Neuronal stem cell (in vitro differentiated cells): ENCODE data around the gene LGALS9C.
"Not testable (repeated sequence)": the region's sequence is repeated elsewhere in the genome, so short reads cannot be mapped to it uniquely, and the experiment has no call there.

Source experiments
- DNase-seq: peaks from one replicate; pipeline ENCODE4 v3.0.0-alpha.2; 2013; ENCODE audit warnings: low spot score
- H2AFZ ChIP-seq: one replicate; pipeline ENCODE4 v1.6.1; 2013; ENCODE audit warnings: mild to moderate bottlenecking, low read length, inconsistent platforms
- H2AK5ac ChIP-seq: 2 replicates; pipeline ENCODE4 v1.6.1; 2013; ENCODE audit warnings: low read depth, mild to moderate bottlenecking, inconsistent platforms, low read length, moderate library complexity, mixed read lengths
- H2BK120ac ChIP-seq: 2 replicates; pipeline ENCODE4 v1.6.1; 2013; ENCODE audit warnings: low read depth, mild to moderate bottlenecking, inconsistent platforms, low read length, moderate library complexity, mixed read lengths
- H2BK12ac ChIP-seq: one replicate; pipeline ENCODE4 v1.6.1; 2013; ENCODE audit warnings: low read length, inconsistent platforms
- H2BK15ac ChIP-seq: 2 replicates; pipeline ENCODE4 v1.6.1; 2013; ENCODE audit warnings: mild to moderate bottlenecking, low read length, inconsistent platforms, mixed read lengths
- H2BK5ac ChIP-seq: one replicate; pipeline ENCODE4 v1.6.1; 2013; ENCODE audit warnings: inconsistent platforms, mild to moderate bottlenecking, low read length, moderate library complexity
- H3K14ac ChIP-seq: one replicate; pipeline ENCODE4 v1.6.1; 2013; ENCODE audit warnings: low read length, inconsistent platforms
- H3K18ac ChIP-seq: 2 replicates; pipeline ENCODE4 v1.6.1; 2013; ENCODE audit warnings: low read length, inconsistent platforms
- H3K23ac ChIP-seq: 2 replicates; pipeline ENCODE4 v1.6.1; 2013; ENCODE audit warnings: low read depth, mild to moderate bottlenecking, mixed read lengths, low read length, inconsistent platforms; ENCODE audit not compliant: poor library complexity
- H3K27ac ChIP-seq: replicated peaks from 3 replicates; pipeline ENCODE4 v1.5.1; 2013; ENCODE audit warnings: low read length, inconsistent platforms
- H3K27me3 ChIP-seq, 3 experiments: 2 replicates each; pipeline ENCODE4 v1.6.1; 2013; ENCODE audit warnings: low read length in 3 of 3, mild to moderate bottlenecking in 2 of 3, inconsistent platforms in 1 of 3, low read depth in 1 of 3, mixed read lengths in 1 of 3, moderate library complexity in 1 of 3; ENCODE audit not compliant: control insufficient read depth in 3 of 3, insufficient read depth in 3 of 3
- H3K36me3 ChIP-seq, 2 donors: replicated peaks in 1 of 2; 2 replicates each; pipeline ENCODE4 v1.6.1; 2013; ENCODE audit warnings: low read length in 2 of 2; ENCODE audit not compliant: control insufficient read depth in 2 of 2, insufficient read depth in 2 of 2
- H3K4ac ChIP-seq: 2 replicates; pipeline ENCODE4 v1.6.1; 2013; ENCODE audit warnings: inconsistent platforms, mild to moderate bottlenecking, low read length, moderate library complexity
- H3K4me1 ChIP-seq, 2 donors: 1 replicate in 1 of 2; 2 replicates in 1 of 2; pipeline ENCODE4 v1.6.1; 2013; ENCODE audit warnings: low read length in 2 of 2, low read depth in 1 of 2; ENCODE audit not compliant: control insufficient read depth in 2 of 2, insufficient read depth in 1 of 2
- H3K4me2 ChIP-seq: one replicate; pipeline ENCODE4 v1.6.1; 2013; ENCODE audit warnings: mild to moderate bottlenecking, low read length, inconsistent platforms; ENCODE audit not compliant: insufficient read depth, poor library complexity, severe bottlenecking
- H3K4me3 ChIP-seq, 2 donors: 2 replicates each; pipeline ENCODE4 v1.5.1; 2013; ENCODE audit warnings: low read length in 2 of 2, mild to moderate bottlenecking in 2 of 2, inconsistent platforms in 1 of 2, moderate library complexity in 1 of 2
- H3K79me1 ChIP-seq: one replicate; pipeline ENCODE4 v1.6.1; 2013; ENCODE audit warnings: low read depth, mild to moderate bottlenecking, inconsistent platforms, low read length, moderate library complexity
- H3K9ac ChIP-seq: one replicate; pipeline ENCODE4 v1.6.1; 2013; ENCODE audit warnings: mild to moderate bottlenecking, low read depth, low read length, inconsistent platforms; ENCODE audit not compliant: poor library complexity
- H3K9me3 ChIP-seq, 2 donors: replicated peaks in 1 of 2; 2 replicates each; pipeline versions ENCODE3 to v1.6.1; 2013; ENCODE audit warnings: low read length in 2 of 2, mild to moderate bottlenecking in 2 of 2, inconsistent platforms in 1 of 2, low read depth in 1 of 2, mixed read lengths in 1 of 2, moderate library complexity in 1 of 2; ENCODE audit not compliant: control insufficient read depth in 2 of 2, insufficient read depth in 1 of 2
- H4K8ac ChIP-seq: one replicate; pipeline ENCODE4 v1.6.1; 2013; ENCODE audit warnings: low read depth, mild to moderate bottlenecking, inconsistent platforms, low read length, moderate library complexity
- H4K91ac ChIP-seq: one replicate; pipeline ENCODE4 v1.6.1; 2013; ENCODE audit warnings: low read length, low read depth, mild to moderate bottlenecking, inconsistent platforms; ENCODE audit not compliant: poor library complexity
- WGBS, 2 donors: extraction: QIAGEN DNeasy Blood & Tissue Kit; methylation state at CpG; one replicate each; pipeline ENCODE4 v1.1.7; 2013; ENCODE audit warnings: missing lambda C conversion rate in 2 of 2, mixed read lengths in 1 of 2; ENCODE audit not compliant: insufficient read length in 2 of 2, insufficient replicate concordance in 1 of 2; ENCODE audit errors: extremely low coverage in 2 of 2; 5-methylcytosine and 5-hydroxymethylcytosine counted together

Gene LGALS9C

DNA sequence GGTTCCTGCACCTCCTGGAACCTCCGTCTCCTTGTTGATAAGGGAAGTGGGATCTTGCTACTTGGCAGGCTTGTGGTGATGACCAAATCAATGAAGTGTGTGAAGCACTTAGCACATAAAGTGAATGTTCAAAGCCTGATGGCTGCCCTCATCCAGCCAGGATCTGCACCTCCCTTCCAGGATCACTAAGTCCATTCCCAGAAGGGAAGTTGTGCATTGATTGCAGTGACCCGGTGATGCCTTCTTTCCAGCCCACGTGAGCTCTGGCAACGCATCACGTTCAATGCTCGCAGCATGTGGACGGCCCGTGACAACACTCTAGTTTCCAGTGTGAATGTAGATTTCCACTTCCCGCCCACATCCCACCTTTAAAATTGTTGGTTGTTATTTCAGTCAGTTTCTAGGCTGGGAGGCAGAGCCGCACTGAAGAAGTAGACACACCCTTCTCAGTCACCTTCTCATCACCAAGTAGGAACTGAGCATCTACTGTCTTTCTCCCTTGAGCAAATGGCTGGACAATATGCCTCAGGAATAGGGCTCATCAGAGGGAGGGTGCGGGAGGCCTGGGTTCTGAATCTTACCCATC is 6.2 kb upstream of the LGALS9C start:
- H2AFZ ChIP-seq, H3K23ac ChIP-seq, DNase-seq, H2BK12ac ChIP-seq, H2AK5ac ChIP-seq, H3K27ac ChIP-seq, H2BK15ac ChIP-seq, H3K9ac ChIP-seq, H3K4me1 ChIP-seq, H3K79me1 ChIP-seq, H3K14ac ChIP-seq, H4K91ac ChIP-seq, H2BK120ac ChIP-seq, H3K4me2 ChIP-seq, H3K27me3 ChIP-seq, H3K9me3 ChIP-seq, H3K4ac ChIP-seq, H3K18ac ChIP-seq, H2BK5ac ChIP-seq, H3K4me3 ChIP-seq, H3K36me3 ChIP-seq, H4K8ac ChIP-seq: not testable (repeated sequence)
- WGBS, 2 donors: no CpG with 5 or more reads among the region's 11 CpGs

- H2AFZ ChIP-seq: not testable (repeated sequence)
- WGBS, 2 donors: no CpG with 5 or more reads among the region's 4 CpGs
Observed at GRCh38 chr17:18473967-18474366, 2.6 kb upstream of the LGALS9C start.

DNA sequence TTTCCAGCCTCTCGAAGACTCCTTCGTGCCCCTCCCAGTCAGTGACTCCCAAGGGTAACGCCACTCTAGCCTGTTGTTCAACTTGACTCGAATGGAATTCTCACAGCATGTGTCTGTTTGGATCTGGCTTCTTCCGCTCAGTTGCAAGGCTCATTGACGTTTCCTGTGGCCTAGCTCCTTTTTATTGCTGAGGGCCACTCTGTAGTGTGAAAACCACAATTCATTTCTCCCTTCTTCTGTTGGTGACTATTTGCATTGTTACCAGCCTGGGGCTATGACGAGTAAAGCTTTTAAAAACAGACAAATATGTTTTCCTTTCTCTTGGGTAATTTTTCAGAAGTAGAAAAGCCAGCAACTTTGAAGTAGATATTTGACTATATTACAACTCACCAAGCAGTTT is 1.8 kb upstream of the LGALS9C start:
- not testable (repeated sequence) for H3K4me2 ChIP-seq, DNase-seq

More at GRCh38 chr17:18473967-18474366, 2.6 kb upstream of the LGALS9C start:
- H4K91ac ChIP-seq, H3K9ac ChIP-seq, H3K23ac ChIP-seq, H2AK5ac ChIP-seq, H3K14ac ChIP-seq, H3K9me3 ChIP-seq, H4K8ac ChIP-seq, H3K27ac ChIP-seq, H3K27me3 ChIP-seq, DNase-seq, H3K4me1 ChIP-seq, H3K36me3 ChIP-seq, H3K4me2 ChIP-seq, H3K4me3 ChIP-seq, H3K4ac ChIP-seq, H2BK120ac ChIP-seq, H3K79me1 ChIP-seq, H3K18ac ChIP-seq, H2BK15ac ChIP-seq, H2BK5ac ChIP-seq, H2BK12ac ChIP-seq: not testable (repeated sequence)

GRCh38 chr17:18477367-18477766 is 778 bp downstream of the LGALS9C start:
- not testable (repeated sequence) for H2BK5ac ChIP-seq, H2AK5ac ChIP-seq, H3K18ac ChIP-seq, H2BK15ac ChIP-seq, DNase-seq, H2BK12ac ChIP-seq, H4K91ac ChIP-seq, H3K4me2 ChIP-seq, H3K23ac ChIP-seq, H3K4me1 ChIP-seq, H3K79me1 ChIP-seq, H3K14ac ChIP-seq, H2BK120ac ChIP-seq, H3K27me3 ChIP-seq, H4K8ac ChIP-seq, H3K4ac ChIP-seq, H3K27ac ChIP-seq, H3K9ac ChIP-seq, H2AFZ ChIP-seq, H3K9me3 ChIP-seq, H3K36me3 ChIP-seq, H3K4me3 ChIP-seq
- WGBS, 2 donors: no CpG with 5 or more reads among the region's 5 CpGs

More for the DNA sequence above, 1.8 kb upstream of the LGALS9C start:
- not testable (repeated sequence) for H3K18ac ChIP-seq, H2BK15ac ChIP-seq, H2BK5ac ChIP-seq, H4K91ac ChIP-seq, H3K79me1 ChIP-seq, H2BK12ac ChIP-seq, H3K36me3 ChIP-seq, H3K4me1 ChIP-seq, H2AK5ac ChIP-seq, H4K8ac ChIP-seq, H3K4ac ChIP-seq, H2BK120ac ChIP-seq, H3K14ac ChIP-seq, H3K27me3 ChIP-seq, H3K27ac ChIP-seq, H3K9ac ChIP-seq, H2AFZ ChIP-seq, H3K4me3 ChIP-seq, H3K9me3 ChIP-seq, H3K23ac ChIP-seq
- no CpG with 5 or more reads among the region's 7 CpGs for WGBS, 2 donors
